ENCODE measurements around the gene ITGAD.
"Not testable (repeated sequence)": the region's sequence is repeated elsewhere in the genome, so short reads cannot be mapped to it uniquely, and the experiment has no call there.

ITGAD gene

DNA sequence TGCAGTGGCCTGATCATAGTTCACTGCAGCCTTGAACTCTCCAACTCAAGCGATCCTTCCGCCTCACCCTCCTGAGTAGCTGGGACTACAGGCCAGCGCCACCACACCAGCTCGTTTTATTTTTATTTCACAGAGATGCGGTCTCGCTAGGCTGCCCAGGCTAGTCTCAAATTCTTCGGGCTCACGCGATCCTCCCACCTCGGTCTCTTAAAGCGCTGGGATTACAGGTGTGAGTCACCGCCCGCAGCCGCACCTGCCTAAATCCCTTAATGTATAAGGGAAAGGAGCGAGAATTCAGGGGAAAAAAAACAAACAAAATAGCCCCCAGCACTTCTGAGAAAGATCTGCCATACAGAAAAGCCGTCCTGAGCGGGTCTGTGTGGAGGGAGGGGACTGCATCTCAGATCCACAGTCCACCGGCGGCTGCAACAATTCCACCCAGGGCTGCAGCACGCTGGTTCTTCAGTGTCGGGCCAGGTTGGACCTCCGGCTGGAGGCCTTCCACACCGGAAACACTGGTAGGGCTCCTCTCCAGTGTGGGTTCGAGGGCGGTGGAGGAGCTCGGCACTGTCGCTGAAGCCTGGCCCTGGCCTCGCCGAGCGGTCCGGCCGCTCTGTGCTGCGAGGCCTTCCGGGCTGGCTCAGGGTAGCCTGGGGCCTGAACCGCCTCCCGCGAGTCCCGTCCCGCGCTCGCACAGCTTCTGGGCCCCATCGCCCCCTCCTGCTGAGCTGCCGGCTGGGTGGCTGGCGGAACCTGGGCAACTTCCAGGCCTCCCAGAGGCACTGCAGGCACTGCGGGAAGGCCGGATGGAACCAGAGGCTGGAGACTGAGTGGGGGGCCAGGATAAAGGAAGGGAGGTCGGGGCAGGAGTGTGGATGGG lies 42.4 kb downstream of the ITGAD start:
- no peak for DNase-seq

DNA sequence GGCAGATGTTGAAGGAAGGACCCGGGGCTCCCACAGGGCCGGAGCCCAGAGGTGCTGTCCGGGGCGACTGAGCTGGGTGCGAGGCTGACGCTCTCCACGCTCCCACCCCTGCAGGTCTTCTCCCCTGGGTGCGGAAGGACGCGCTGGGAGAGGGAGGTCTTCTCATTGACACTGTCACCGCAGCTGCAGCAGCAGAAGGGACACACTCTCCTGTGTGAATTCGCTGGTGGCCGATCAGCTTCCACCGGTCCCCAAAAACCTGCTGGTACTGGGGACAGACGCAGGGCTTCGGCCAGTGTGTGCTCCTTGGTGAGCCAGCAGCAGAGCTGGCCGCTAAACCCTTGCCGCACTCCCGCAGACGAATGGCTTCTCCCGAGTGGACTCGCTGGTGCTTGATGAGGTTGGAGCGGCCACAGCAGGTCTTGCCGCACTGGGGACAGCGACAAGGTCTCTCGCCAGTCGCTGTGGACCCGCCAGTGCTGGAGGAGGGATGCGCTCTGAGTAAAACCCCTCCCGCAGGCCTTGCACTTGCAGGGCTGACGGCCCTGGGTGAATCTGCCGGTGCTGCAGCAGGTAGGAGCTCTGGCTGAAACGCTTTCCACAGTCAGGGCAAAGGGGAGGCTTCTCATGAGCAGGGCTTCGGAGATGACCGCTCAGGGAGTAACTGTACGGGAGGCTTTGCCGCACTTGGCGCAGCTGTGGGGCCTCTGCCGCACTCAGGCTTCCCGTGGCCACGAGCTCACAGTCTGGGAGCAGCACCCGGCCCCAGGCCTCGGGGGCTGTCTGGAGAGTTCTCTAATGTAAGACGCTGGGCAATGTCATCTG lies 43.3 kb downstream of the ITGAD start:
- no peak for DNase-seq

GRCh38 chr16:31438414-31438813 lies 45.3 kb downstream of the ITGAD start:
- no peak for DNase-seq

DNA sequence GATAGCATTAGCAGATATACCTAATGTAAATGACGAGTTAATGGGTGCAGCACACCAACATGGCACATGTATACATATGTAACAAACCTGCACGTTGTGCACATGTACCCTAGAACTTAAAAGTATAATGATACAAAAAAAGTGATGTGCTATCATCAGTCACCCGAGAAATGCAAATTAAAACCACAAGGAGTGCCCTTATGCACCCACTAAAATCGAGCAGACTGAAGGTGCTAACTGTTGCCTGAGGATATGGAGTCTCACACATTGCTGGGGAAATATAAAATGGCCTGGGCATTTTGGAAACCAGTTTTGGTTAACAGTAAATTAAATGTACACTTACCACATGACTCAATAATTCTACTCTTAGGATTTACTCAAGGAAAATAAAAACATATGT lies 45.9 kb downstream of the ITGAD start:
- not testable (repeated sequence) for DNase-seq

DNA sequence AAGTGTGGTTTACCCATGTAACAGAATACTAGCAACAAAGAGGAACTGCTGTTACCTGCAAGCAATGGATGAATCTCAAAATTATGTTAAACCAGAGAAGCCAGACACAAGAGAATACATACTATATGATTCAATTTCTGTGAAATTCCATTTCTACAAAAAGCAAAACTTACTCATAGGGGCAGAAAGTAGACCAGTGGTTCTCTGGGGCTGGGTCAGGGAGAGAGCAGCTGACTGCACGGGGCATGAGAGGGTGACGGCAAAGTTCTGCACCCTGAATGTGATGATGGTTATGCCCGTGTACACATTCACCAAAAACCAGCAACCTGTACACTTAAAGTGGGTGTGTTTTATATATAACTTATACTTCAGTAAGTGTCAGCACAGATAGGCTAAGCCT lies 46.4 kb downstream of the ITGAD start:
- no peak for DNase-seq

GRCh38 chr16:31440516-31441184 lies 47.5 kb downstream of the ITGAD start:
- no peak for DNase-seq

DNA sequence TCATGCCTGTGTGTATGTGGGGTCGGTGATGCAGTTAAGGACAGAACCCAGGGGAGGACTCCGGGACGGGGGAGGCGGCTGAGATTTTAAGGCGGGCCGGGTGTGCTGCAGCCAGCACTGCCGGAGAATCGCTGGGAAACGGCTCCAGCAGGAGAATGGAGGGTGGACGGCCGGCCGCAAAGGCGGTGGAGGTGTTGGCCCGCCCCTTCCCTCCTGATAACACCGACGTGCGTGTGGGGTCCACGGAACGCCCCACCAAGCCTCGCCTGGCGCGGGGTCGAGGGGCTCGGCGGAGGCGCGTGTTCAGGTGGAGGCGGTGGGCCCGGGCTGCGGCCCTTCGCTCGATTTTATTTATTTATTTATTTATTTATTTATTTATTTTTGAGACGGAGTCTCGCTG lies 48.8 kb downstream of the ITGAD start:
- no peak for DNase-seq

GRCh38 chr16:31445931-31446330 lies 52.8 kb downstream of the ITGAD start:
- not testable (repeated sequence) for DNase-seq

DNA sequence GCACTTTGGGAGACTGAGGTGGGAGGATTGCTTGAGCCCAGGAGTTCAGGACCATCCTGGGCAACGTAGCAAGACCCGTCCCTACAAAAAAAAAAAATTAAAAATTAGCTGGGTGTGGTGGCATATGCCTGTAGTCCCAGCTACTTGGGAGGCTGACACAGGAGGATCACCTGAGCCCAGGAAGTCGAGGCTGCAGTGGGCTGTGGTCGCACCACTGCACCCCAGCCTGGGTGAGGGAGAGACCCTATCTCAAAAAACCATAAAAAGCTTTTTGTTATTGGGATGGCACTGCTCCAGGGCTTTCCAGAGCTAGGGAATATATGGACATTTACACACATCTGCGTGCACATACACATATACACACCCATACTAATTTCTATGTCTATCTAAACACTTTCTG lies 58.1 kb downstream of the ITGAD start:
- DNase-seq: no peak

DNA sequence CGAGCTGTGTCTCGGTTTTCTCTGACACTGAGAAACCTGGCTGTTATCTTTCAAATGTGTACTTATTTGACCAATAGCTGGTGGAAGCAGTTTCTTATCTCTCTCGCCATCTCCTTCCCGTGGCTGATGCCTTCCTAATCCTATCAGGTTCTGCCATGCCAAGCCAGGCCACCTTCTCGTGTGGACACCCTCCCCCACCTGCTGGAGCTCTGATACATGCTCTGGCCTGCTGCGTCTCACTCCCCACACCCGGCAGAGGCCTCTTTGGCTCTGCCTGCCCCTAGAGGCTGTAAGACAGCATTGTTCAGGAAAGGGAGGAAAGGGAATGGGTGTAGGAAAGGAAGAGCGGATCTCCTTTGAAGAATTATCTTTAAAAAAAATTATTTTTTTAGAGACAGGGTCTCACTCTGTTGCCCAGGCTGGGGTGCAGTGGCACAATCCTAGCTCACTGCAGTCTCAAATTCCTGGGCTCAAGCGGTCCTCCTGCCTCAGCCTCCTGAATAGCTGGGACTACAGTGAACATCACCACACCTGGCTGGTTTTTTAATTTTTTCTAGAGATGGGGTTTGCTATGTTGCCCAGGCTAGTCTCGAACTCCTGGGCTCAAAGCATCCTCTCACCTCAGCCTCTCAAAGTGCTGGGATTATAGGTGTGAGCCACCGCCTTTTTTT lies 58.7 kb downstream of the ITGAD start:
- DNase-seq: peak; percentile 6

DNA sequence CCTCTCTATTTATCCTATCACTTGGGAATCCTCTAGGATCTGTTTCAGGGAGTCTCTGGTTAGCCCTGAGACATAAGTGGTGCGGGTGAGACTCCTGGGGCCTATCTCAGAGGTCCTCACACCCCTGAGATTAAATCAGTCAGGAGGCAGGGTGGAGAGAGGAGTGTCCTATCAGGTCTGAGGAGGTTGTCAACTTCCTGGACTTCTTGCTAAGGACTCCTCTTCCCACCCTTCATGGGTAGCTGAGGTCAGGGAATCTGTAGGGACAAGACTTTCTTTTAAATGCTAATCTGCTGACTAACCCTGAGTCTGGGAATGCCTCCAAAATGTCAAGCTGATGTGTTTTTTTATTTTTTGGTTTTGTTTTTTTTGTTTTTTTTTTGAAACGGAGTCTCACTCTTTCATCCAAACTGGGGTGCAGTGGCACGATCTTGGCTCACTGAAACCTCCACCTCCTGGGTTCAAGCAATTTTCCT lies 59.5 kb downstream of the ITGAD start:
- DNase-seq: no peak

GRCh38 chr16:31453255-31454204 lies 60.4 kb downstream of the ITGAD start:
- DNase-seq: no peak

GRCh38 chr16:31455601-31456314 lies 62.6 kb downstream of the ITGAD start:
- no peak for DNase-seq

- DNase-seq: no peak
These were observed 63.8 kb downstream of the ITGAD start for GRCh38 chr16:31456988-31457360.

DNA sequence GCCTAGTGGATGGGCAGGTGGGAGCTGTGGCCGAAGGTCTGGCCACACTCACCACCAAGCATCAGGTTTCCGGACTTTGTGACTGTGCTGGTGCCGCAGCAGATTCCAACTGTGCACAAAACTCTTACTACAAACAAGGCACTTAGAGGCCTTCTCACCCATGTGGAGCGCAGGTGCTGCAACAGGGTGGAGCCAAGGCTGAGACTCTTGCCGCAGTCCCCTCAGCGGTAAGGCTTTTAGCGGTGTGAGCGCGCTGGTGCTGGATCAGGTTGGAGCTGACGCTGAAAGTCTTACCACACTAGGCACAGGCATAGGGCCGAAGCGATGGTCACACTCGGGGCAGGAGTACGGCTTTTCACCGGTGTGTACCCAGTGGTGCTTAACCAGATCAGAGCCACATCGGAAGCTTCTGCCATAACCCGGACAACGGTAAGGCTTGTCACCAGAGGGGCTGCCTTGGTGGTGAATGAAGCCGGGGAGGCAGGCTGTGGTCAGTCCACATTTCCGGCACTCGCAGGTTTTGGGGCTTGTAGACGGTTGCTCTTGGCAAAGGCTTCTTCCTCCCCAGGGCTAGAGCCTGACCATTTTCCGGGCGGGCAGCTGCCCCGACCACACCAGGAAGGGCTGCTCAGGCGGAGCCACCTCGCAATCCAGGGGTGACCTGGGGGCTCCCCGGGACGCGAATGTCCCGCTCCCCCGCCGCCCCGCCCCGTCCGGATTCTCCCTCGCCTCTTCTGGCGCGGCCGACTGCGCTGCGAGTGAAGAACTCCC lies 65.1 kb downstream of the ITGAD start:
- DNase-seq: peak; percentile 69

DNA sequence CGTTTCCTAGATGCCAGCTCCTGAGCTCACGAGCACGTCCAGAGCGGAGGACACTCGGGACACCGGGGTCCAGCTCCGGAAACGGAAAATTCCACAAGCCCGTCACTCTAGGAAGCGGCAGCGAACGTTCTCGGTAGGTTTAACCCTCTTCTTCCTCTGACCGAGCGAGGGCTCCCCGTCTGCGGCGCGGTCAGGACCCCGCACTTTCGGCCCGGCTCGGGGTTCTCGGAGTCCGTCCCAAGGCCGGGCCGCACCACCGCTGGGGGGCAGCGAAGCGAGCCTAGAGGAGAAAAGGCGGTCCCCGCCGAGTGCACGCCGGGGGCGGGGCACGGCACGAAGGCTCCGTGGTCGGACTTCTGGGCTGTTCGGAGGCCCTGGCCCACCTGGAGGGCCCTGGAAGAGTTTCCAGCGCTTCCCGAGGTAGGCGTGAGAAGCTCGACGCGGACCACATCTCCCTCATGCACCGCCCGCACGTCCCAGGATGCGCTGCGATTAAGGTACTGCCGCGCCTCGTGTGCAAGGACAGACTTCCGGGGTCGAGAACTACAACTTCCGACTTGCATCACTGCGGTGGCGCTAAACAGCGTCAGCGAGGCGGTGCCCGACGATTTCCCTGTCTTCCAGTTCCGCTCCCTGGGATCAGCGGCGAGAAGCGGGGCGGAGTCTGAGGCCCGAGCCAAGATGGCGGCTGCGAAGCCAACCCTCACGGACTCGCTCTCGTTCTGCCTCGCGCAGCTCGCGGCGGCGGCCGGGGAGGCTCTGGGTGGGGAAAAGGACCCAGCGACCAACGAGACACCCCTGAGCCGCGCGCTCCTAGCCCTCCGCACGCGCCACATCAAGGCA lies 65.9 kb downstream of the ITGAD start, which contains the start of gene ARMC5:
TSS of gene ARMC5 (plus strand) at position 658 of the 843 bp plus-strand sequence. CDS start at position 682, 24 bp downstream.
- DNase-seq: peak; percentile 94

DNA sequence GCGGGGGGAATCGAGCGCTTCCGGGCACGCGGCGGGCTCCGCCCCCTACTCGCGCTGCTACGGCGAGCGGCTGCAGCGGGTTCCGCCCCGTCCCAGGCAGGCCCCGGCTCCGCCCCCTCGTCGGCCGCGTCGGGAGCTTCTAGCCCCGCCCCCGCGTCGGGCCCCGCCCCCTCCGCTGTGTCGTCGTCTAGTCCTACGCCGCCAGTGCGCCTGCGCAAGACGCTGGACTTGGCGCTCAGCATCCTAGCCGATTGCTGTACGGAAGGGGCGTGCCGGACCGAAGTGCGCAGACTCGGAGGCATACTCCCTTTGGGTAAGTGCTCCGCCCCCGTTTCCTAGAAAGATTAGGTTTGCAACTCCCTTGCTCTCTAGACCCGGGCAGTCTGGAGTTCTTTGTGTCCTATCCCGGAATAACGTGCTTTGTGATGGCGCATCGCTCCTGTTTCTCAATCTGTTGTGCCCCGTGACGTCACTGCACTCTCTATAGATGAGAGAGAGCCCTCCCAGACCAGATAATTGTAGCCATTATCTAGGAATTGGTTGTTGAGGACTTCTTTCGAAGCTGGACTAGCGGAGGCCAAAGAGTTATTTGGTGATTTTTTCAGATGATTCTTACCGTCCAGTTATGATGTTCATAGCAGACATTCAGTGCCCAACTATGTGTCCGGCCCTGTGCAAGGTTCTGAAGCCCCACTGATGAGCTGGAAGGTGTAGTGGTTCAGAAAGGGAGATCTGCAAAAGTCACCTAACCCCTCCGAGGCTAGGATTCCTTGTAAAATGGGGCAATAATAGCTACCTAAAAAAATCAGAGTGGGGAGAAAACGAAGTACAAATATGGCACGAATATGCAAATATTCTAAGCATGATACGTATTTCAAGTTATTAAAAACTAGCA lies 66.8 kb downstream of the ITGAD start:
- peak; percentile 97 for DNase-seq

DNA sequence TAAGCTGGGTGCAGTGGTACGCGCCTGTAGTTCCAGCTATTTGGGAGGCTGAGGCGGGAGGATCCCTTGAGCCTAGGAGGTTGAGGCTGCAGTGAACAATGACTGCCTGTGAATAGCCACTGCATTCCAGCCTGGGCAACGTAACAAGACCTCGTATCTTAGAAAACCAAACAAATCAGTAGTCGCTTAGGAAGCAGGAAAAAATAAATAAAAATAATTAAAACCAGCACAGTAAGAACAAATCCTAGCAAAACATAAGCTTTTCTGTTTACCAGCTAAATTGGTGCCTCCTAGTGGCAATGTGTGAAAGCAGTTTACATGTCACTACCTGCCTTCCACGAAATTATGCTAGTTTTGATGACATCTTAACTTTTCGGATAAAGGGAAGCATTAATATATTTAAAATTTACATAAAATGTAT lies 67.5 kb downstream of the ITGAD start:
- peak; percentile 18 for DNase-seq
